A549 treated with AZD9567 at 1 μM for 4 hours (cell line): ENCODE data around the gene PGM5. TPM values are rescaled to one million over a fixed set of nuclear protein-coding genes. Genes with fewer than 3 reads are reported as not detected.

Experiments used
- total RNA-seq: library from RNA; stranded (reverse); fragments of 200-300 nt; extraction: Qiagen RNA extraction; gene quantifications from 5 replicates; pipeline ENCODE4 v1.2.3, GENCODE V29; 2022; ENCODE audit not compliant: insufficient read depth

Gene PGM5
- total RNA-seq, result not detected in 5 replicates

GRCh38 chr9:68356380-68357118, at the start of gene PGM5:
TSS of gene PGM5 (plus strand) at chr9:68356611. CDS start at chr9:68357128, 517 bp downstream.

GRCh38 chr9:68540712-68541535, 184.5 kb downstream of the PGM5 start, which contains the start of gene TMEM252:
TSS of gene TMEM252 (minus strand) at chr9:68540883. CDS start at chr9:68540814, 69 bp downstream.

Other genes with a start within 250 kb of the PGM5 start
- 55.5 to 112 TPM (median 66.0 TPM) in 5 replicates for gene ZNG1C, start 114.6 kb upstream of the PGM5 start, total RNA-seq
- 0.07 to 0.13 TPM (median 0.09 TPM) in 3 of 5 replicates, not detected in the others for gene FOXD4L3, start 53.7 kb upstream of the PGM5 start, total RNA-seq
- gene TMEM252, start 184.3 kb downstream of the PGM5 start, total RNA-seq, result not detected in 5 replicates